GM19468 (cell line): Measurements from ENCODE around the gene POLR1H.
A peak's percentile ranks its signal among the peaks of the same experiment; 100 is the strongest.

Experiments
- ATAC-seq: cut with Tn5 transposase; IDR thresholded peaks from one replicate; pipeline ENCODE4 v1.9.1; 2021; ENCODE audit warnings: mild to moderate bottlenecking, moderate library complexity, moderate number of reproducible peaks; ENCODE audit not compliant: unreplicated experiment; ENCODE audit errors: extremely low read depth

Gene POLR1H

GRCh38 chr6:30092852-30093543 lies 31.9 kb downstream of the POLR1H start:
- no peak for ATAC-seq

DNA sequence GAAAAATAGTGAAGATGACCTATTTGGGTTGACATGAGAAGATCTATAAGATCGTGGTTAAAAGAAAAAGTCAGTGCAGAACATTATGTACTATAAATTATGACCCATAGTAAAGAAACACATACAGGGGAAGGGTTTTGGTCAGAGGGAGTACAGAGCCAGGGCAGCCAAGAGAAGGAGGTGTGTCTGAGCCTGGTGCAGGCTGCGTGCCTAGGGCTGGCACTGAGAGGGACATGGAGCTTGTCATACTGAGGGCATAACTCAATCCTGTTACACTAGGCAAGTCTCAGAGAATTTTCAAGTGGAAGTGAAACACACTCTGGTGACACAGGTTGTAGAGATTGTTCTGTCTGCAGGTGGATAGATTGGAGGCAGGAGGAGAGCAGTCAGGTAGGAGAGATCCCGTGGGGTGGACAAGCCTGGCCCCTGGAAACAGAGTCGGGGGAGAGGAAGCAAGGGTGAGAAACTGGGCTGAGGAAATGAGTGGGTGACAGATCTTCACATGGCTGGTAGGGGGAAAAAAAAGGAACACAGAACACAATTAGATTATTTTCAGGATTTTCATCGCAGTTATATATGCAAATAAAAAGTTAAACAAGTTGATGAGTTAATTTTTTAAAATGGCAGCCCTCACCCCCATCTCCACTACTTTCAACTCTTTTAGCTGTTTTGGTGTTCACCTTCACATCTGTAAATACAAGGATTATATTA lies 33.0 kb downstream of the POLR1H start:
- ATAC-seq = no peak

GRCh38 chr6:30096829-30097228 lies 35.8 kb downstream of the POLR1H start:
- no peak for ATAC-seq

DNA sequence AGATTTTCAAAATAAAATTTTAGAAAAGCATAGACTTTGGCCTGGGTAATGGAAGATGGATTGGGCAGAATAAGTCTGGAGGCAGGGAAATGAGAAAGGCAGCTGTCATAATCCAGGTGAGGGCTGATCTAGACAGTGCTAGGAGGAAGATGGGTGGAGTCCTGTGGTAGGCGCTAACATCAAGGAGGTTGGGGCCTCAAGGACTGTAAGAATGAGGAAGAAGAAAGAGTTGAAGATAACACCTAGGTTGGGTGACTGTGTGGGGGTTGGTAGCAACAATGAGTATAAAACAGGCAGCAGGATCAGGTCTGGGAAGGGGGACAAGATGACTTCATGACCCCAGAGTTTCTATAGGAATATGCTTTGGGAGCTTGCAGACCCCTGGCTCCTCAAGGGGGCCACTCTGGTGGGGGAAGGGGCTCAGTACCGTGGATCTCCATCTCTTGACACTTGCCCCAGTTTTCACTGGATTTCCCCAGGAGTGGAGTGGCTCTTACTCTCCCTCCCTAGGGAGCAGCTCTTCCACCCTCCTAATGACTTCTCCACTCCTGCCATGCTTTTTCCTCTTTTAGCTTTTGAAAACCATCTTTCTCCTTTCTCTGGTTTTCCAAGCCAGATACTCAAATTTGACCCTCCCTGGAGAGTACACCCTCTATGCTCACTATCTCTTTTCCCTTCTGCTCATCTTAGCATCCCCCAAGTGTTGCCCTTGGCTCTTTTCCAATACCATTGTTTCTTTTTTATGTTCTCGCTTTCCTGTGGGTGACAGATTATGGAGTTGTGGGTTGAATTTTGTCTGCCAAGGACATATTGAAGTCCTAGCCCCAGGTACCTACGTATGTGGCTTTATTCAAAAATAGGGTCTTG lies 37.1 kb downstream of the POLR1H start:
- no peak for ATAC-seq

DNA sequence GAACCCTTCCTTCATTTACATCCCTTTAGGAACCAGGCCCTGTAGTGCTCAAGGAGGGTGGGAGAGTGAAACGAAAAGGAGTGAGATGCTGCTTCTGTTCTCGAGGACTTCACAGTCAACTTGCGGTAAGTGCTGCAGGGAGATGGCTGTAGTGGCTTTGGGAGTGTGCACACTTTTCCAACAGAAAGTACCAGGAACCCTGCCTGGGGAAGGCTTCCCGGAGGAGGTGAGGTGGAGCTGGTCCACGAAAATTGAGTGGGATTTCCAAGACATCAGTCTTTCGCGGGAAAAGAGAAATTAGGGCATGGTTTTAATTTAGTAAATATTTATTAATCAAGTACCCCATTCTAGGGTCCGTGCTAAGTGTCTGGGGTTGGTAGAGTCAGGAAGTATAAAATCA lies 39.1 kb downstream of the POLR1H start:
- no peak for ATAC-seq

- ATAC-seq = no peak
Observed at GRCh38 chr6:30100585-30101443, 39.7 kb downstream of the POLR1H start.

- ATAC-seq = no peak
Observed at GRCh38 chr6:30101444-30102413, 40.7 kb downstream of the POLR1H start.

DNA sequence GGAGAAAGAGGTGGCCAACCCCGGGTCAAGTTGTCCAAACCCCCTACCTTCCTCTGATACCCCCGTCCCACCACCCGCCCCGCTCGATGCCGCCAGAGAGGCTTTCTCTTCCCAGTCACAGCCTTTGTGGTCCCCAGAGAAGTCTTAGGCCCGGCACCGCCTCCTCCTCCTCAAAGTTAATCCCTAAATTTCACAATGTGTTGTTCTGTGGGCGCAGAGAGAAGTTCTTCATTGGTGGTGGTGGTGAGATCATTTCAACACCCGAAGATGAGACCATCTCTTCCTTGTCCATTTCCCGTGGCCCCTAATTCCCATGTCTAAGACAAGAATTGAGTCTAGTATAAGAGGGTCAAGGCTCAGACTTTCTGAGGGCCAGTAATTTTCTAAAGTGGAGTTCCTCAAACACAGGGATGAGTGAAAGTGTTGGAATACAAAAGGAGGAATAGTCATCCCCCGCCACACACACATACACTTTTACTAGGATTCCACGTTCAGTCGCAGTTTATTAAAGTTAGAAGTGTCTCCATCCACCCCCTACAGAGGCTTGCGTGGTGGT lies 41.4 kb downstream of the POLR1H start:
- no peak for ATAC-seq

DNA sequence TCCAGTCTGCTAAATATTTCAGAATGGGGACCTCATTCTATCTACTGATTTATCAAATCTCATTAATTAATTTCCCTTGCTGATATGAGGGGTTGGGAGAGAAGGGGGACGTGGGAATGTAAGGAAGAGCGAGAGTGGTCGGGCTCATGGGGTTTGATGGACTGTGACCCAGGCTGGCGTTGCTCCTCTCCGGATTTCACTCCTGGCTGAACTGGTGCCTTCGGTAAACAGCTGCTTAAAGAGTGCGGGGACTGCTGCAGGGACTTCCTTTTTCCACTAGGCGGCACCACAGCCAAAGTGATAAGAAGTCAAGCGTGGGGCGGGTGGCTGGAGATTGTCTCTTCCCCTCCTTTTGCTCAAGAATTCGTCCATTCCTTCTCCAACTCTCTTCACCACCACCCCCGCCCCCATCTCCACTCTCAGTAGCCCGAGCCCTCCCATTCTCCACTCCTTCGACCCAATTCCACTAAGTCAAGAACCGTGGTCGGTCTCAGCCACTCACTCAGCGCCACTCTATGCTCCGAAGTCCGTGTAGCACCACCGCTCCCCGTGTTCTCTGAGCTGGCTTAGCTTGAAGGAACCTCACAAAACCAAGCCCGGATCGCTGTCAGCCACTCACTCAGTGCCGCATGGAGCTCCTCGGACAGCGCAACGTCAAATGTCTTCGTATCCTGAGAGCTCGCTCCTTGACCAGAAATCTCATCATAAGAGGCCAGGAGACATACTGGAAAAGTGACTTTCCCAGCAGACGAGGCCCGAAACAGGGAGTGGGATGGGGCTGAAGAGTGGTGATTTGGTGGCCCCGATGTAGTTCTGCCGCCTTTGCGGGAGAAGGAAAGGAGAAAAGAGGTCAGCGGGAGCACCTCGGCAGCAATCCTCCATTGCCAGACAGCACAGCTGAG lies 42.2 kb downstream of the POLR1H start:
- peak; percentile 47 for ATAC-seq

- no peak for ATAC-seq
Observed at GRCh38 chr6:30103872-30104179, 42.8 kb downstream of the POLR1H start.

GRCh38 chr6:30104661-30105060 lies 43.6 kb downstream of the POLR1H start:
- no peak for ATAC-seq

DNA sequence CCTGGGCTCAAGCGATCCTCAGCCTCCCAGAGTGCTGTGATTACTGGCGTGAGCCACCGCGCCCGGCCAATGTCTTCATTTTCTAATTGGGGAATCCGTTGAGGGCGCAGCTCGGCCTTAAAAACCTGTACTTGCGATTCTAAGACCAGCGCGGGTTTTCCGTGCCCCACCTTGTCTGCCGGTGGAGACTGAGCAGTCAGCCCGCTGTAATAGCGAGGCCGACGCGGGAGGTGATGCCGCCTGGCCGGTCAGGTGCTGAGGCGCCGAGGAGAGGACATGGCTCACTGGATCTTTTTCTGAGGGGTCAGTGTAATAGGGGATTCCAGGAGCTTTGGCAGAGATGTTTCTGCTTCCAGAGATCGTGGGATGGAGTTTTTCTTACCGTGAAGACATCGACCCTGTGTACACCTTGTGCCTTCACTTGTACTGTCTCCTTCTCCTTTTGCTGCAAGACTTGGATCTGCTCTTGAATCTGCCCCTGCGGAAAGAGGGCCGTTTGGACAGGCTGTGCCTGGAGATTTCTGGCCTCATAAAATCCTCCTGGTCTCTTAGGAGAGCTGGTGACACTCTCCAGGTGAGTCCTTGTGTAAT lies 50.3 kb downstream of the POLR1H start:
- ATAC-seq = no peak

DNA sequence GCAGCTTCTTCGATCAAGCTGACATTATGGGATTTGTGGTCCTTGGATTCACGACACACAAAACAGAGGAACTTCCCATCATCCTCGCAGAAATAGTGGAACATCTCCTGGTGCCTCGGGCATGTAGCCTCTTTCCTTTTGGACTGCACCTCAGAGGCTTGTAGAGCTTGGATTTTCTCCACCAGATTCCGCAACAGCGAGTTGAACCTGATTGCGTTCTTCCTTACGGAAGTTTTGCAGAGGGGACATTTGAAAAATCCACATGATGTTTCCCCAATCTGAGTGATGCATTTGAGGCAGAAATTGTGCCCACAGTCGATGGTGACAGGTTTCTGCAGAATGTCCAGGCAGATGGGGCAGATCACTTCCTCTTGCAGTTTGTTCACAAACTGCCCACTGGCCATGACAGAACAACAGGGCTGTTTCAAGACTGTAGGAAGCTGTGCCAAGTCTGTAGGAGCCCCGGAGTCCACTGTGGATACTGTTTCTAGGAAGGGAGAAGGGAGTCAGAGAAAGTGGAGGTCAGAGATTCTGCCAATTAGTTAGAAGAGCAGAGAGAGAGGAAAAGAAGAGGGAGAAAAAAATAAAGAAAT lies 51.4 kb downstream of the POLR1H start:
- ATAC-seq = no peak

DNA sequence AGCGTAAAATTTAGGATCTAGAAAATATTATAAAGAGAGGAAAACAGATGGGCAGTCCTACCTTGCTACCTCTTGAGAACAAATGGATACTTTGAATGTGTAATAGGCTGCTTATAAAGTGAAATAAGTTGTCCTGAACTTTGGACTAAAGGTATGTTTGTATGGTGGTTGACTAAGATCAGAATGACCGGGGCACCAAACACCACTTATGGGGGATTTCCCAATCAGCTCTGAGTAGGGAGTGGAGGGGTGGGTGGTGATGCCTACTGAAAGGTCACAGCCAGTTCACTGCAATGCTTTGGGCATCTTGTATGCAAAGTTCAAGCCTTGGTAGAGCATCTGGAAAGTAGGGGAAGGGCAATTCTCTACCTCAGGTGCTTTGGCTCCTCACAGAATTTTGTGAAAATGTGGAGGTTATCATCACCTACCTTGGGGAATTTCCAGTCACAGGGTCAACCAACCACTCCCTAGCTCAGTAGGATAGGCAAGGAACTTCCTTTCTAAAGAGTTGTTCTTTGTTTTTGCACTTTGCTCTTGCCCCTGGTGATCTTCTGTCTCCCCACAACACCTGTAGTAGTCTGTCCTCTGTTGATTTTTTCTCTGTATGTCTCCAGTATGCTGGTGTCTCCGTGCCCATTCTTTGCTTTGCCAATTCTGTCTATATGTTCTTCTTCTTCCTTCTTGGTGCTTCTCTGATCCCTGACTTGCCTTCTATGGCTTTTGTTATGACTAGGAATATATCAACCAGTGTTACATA lies 52.1 kb downstream of the POLR1H start, which contains the start of gene TRIM31:
TRIM31 (minus strand) TSS at position 88 of the 757 bp plus-strand sequence. CDS start 285 bp downstream, outside the sequence.
- no peak for ATAC-seq

GRCh38 chr6:30113841-30114240 lies 52.8 kb downstream of the POLR1H start:
- ATAC-seq = no peak
